Measurements from ENCODE around the gene AFDN. TPM values are rescaled to one million over a fixed set of nuclear protein-coding genes. Genes with fewer than 3 reads are reported as not detected.
A peak's percentile ranks its signal among the peaks of the same experiment; 100 is the strongest.

Gene AFDN
- total and polyA plus RNA-seq, 10 of the 15 experiments (the other 5 are each of a cell fraction or from before 2014, with no cell fraction given), result 5.7 to 68.2 (median 45.1) TPM

- FAIRE-seq, result no peak
- TF ChIP-seq MTA2 (IDR thresholded peaks at IDR 0.05; ENCODE audit: low read depth), result no peak
- TF ChIP-seq JUND (IDR thresholded peaks at IDR 0.05; ENCODE audit: low read depth, low read length), result no peak
- no peak for TF ChIP-seq E4F1 (IDR thresholded peaks at IDR 0.05; ENCODE audit: borderline replicate concordance, partially characterized antibody)
- TF ChIP-seq CBX5 (IDR thresholded peaks at IDR 0.05; ENCODE audit: low read depth), result no peak
- TF ChIP-seq SKIL (IDR thresholded peaks at IDR 0.05; ENCODE audit: low read depth, poor library complexity, severe bottlenecking), result no peak
- TF ChIP-seq RUNX3 (IDR thresholded peaks at IDR 0.05; ENCODE audit: low read length), result peak; percentile 61; the same call in 1 of the 2 replicates
- peak in 1 of 2 experiments; percentile 37; a peak in 1 of 4 replicates for TF ChIP-seq IKZF2 (IDR thresholded peaks at IDR 0.05)
- TF ChIP-seq REST (IDR thresholded peaks at IDR 0.05; ENCODE audit: low read depth, low read length), result no peak
- TF ChIP-seq E2F4 (IDR thresholded peaks at IDR 0.05; ENCODE audit: low read depth, low read length), result no peak
- no peak for TF ChIP-seq MXI1 (IDR thresholded peaks at IDR 0.05; ENCODE audit: low read depth, low read length)
- no peak for TF ChIP-seq CHD4 (IDR thresholded peaks at IDR 0.05)
- no peak for TF ChIP-seq DPF2 (IDR thresholded peaks at IDR 0.05)
- peak; percentile 53; the same call in 1 of the 2 replicates for TF ChIP-seq RELB (IDR thresholded peaks at IDR 0.05; ENCODE audit: low read depth)
Measured at GRCh38 chr6:167833396-167833763, 6.7 kb downstream of the AFDN start.

More at GRCh38 chr6:167833396-167833763, 6.7 kb downstream of the AFDN start:
- Histone ChIP-seq H3K36me3 (ENCODE audit: control insufficient read depth in 2 of 2, insufficient read depth in 2 of 2, low read length in 1 of 2) (no peaks in the 10 kb centered on the region), H3K27me3 (replicated peaks in 1 of 2; ENCODE audit: control insufficient read depth in 2 of 2, insufficient read depth in 2 of 2, low read length in 1 of 2) (no peaks in the 10 kb centered on the region), H3K27ac (ENCODE audit: control insufficient read depth, insufficient read depth) (peak overlapping the region; percentile 84), H3K4me2 (ENCODE audit: control insufficient read depth, insufficient read depth) (peak overlapping the region; percentile 65), H3K9me3 (replicated peaks; ENCODE audit: control insufficient read depth, insufficient read depth, low read length) (no peaks in the 10 kb centered on the region), H4K20me1 (ENCODE audit: control insufficient read depth, insufficient read depth) (no peaks in the 10 kb centered on the region), H3K4me3 (peak overlapping the region; percentile 57), H3K4me1 (ENCODE audit: control insufficient read depth, insufficient read depth, low read length) (peaks cover 20% of the 10 kb centered on the region), H3K9ac (ENCODE audit: control insufficient read depth, insufficient read depth, low read length) (peak overlapping the region; percentile 59; the same call in 1 of the 2 replicates), H2AFZ (ENCODE audit: control insufficient read depth, low read depth, low read length) (no peak overlapping the region), H3K79me2 (ENCODE audit: control insufficient read depth, insufficient read depth, low read length) (peaks cover 89% of the 10 kb centered on the region)
- ChIA-PET RAD21 (ENCODE audit: unreplicated experiment) (interaction anchor here (1.1 kb wide), 1 partner anchor 39 kb away, joined by 6 read pairs; no protein-coding TSS in a partner anchor), POLR2A (interaction anchor here (0.7 to 1.0 kb wide), 2 partner anchors 11 to 22 kb away, joined by 3 read pairs; no protein-coding TSS in a partner anchor), SMC1A (ENCODE audit: uncharacterized antibody, unreplicated experiment) (interaction anchor here (1.0 to 9.0 kb wide), 6 partner anchors 10 to 66 kb away, joined by 3 to 58 read pairs (median 6); no protein-coding TSS in a partner anchor), CTCF (interaction anchor here (1.4 kb wide), 1 partner anchor 10 kb away, joined by 5 read pairs; no protein-coding TSS in a partner anchor)
- 0% methylated on average over 2 of the region's 2 CpGs for WGBS (ENCODE audit: insufficient coverage, insufficient replicate concordance, low lambda C conversion rate, missing lambda C conversion rate)
- in situ Hi-C loops (cut with MboI), result no loop called here
- no TSS peak for BruUV-seq (replicated peaks)
- peak; percentile 23 for ATAC-seq
- intact Hi-C loops (cut with micrococcal nuclease; ENCODE audit: unreplicated experiment), result no loop called here
- no peak for DNase-seq (ENCODE audit: low read depth, low spot score)

All from GM12878 (cell line).